Tibial nerve (tissue), 4 donors: ENCODE results near the gene COL4A2. TPM values are rescaled to one million over a fixed set of nuclear protein-coding genes. Genes with fewer than 3 reads are reported as not detected.

Experiments used
- DNase-seq, 2 donors: peaks; one replicate each; pipeline ENCODE4 v3.0.0-alpha.2; 2019; ENCODE audit warnings: low spot score in 2 of 2
- H3K27ac ChIP-seq, 4 donors: fragments of 200-600 bp; sonication (generic) in 3 of 4; one replicate each; pipeline ENCODE4 v1.5.1; 2017 to 2019; ENCODE audit warnings: mild to moderate bottlenecking in 1 of 4
- H3K27me3 ChIP-seq, 2 donors: fragments of 200-600 bp; sonication (generic) in 1 of 2; one replicate each; pipeline versions ENCODE4 v1.5.1 to v1.6.0; 2017 to 2019
- H3K36me3 ChIP-seq, 3 donors: fragments of 200-600 bp; sonication (generic); one replicate each; pipeline ENCODE4 v1.5.1; 2018 to 2019
- H3K4me1 ChIP-seq, 4 donors: fragments of 200-600 bp; sonication (generic) in 3 of 4; one replicate each; pipeline ENCODE4 v1.5.1; 2017 to 2019
- H3K4me3 ChIP-seq, 4 donors: fragments of 200-600 bp; sonication (generic) in 3 of 4; one replicate each; pipeline ENCODE4 v1.5.1; 2017 to 2019; ENCODE audit warnings: mild to moderate bottlenecking in 1 of 4, moderate library complexity in 1 of 4
- H3K9me3 ChIP-seq, 4 donors: fragments of 200-600 bp; sonication (generic) in 3 of 4; one replicate each; pipeline ENCODE4 v1.5.1; 2017 to 2019
- CTCF ChIP-seq, 5 experiments: fragments of 200-600 bp in 3 of 5; fragments of 450-650 bp in 2 of 5; sonication (generic) in 3 of 5; IDR thresholded peaks; one replicate each; pipeline ENCODE4 v1.5.1; 2016 to 2019; ENCODE audit warnings: antibody characterized with exemption in 5 of 5, mild to moderate bottlenecking in 3 of 5, moderate library complexity in 2 of 5
- EP300 ChIP-seq, 2 donors: sonication (generic); formaldehyde crosslinking; IDR thresholded peaks; one replicate each; pipeline ENCODE4 v1.6.1; 2017; ENCODE audit warnings: antibody characterized with exemption in 2 of 2, mild to moderate bottlenecking in 1 of 2
- POLR2A ChIP-seq, 2 donors: fragments of 450-650 bp; IDR thresholded peaks; one replicate each; pipeline ENCODE4 v1.6.1; 2017; ENCODE audit warnings: antibody characterized with exemption in 2 of 2, mild to moderate bottlenecking in 2 of 2, moderate library complexity in 2 of 2
- WGBS, 2 donors: methylation state at CpG; one replicate each; pipeline ENCODE4 v1.1.5; 2018; 5-methylcytosine and 5-hydroxymethylcytosine counted together
- total RNA-seq, 4 donors: library from RNA; depleted of rRNA; stranded (reverse); fragments of >200 nt; gene quantifications; one replicate each; pipeline ENCODE4 v1.1.0, GENCODE V29; 2016

COL4A2 gene
- total RNA-seq, 4 donors from 2014 or later: 576 to 821 (median 658) TPM

DNA sequence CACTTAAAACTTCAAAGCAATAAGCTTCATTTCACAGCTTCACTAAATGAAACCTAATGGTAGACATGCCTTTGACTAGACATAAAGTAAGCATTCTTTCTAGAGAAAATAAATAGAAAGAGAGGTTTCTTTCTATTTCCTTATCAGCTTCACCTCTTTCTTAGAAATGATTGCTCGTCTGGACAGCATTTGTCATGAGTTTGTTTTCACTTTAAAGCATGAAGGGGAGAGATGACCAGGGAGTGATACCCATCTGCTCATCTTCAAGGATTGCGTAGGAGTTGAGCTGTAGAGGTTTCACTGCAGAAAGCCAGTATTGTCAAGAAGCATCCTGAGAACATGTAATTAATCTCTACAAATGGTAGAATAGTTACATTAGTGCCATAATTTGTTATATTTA, 61.3 kb downstream of the COL4A2 start:
- Histone ChIP-seq H3K9me3 (no peaks in the 10 kb centered on the region), H3K27ac (peak overlapping the region in 1 of 4 donors; percentile 27), H3K36me3 (peaks cover 0 to 7% (median 0%) of the 10 kb centered on the region in 3 donors), H3K4me1 (peaks cover 0 to 65% (median 23%) of the 10 kb centered on the region in 4 donors), H3K27me3 (no peaks in the 10 kb centered on the region), H3K4me3 (no peak overlapping the region)
- no peak for DNase-seq
- 86 to 87% methylated on average over 2 of the region's 2 CpGs for WGBS, 2 donors
- TF ChIP-seq POLR2A (IDR thresholded peaks at IDR 0.05): no peak
- no peak for TF ChIP-seq CTCF (IDR thresholded peaks at IDR 0.05)
- no peak for TF ChIP-seq EP300 (IDR thresholded peaks at IDR 0.05)

DNA sequence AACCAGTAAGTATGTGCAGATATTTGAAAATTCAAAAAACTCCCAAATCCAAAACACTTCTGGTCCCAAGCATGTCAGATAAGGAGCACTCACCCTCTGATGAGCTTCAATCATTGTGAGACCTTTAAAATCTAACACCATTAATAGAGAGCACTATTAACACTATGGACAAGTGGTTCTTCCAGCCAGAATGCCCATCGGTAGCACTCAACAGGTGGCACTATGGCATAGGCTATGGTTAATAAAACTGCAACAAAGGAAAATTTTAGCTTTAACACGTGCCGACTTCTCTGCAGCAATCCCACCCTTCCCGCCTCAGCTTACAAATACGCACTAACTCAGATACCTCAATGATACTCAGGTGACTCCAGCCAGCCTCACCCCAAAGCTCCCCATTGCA, 62.3 kb downstream of the COL4A2 start:
- DNase-seq: no peak
- Histone ChIP-seq H3K4me1 (peaks cover 0 to 72% (median 25%) of the 10 kb centered on the region in 4 donors), H3K36me3 (peaks cover 0 to 3% (median 0%) of the 10 kb centered on the region in 3 donors), H3K27ac (no peak overlapping the region), H3K4me3 (no peak overlapping the region), H3K9me3 (no peaks in the 10 kb centered on the region), H3K27me3 (no peaks in the 10 kb centered on the region)
- 94 to 99% methylated on average over 5 of the region's 5 CpGs for WGBS, 2 donors
- no peak for TF ChIP-seq EP300 (IDR thresholded peaks at IDR 0.05)
- no peak for TF ChIP-seq CTCF (IDR thresholded peaks at IDR 0.05)
- no peak for TF ChIP-seq POLR2A (IDR thresholded peaks at IDR 0.05)

DNA sequence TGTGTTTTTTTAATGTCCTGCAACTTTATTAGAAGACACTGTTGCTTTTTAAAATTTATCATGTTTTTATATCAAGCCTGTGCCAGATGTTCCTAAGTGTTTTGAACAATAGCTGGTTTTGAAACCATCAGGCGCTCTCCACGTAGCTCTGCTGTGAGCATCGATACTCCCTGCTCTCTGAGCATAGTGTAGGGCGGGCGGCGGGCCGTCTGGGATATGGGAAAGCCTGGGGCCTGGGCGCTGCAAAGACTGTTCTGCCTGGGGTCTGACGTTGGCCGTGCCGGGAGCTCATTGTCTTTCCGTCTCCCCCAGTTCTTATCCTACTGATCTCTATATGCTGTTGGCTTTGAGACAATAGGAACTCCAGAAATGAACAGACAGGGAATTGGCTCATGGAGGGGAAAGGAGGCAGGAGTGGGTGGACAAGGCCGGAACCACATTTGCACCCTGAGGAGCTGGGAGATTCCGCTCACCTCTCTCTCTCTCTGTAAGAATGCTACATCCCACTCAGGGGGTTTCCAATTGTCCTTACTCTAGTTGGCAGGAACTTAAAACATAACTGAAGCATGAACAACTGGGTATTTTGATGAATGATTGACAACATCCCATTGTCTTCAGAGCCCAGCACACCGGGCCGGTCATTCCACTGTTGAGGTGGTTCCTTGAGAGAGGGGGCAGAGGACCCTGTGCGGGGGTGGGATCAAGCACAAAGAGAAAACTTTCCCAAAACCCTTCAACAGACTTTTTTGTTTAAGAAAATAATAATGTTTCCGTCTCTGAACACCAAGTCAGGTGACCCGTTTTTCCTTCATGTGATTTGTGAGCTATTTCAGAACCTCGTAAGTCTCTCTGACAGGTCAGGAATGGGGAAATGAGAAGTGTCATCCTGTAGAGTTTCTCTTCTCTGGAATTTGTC, 64.7 kb downstream of the COL4A2 start:
- WGBS, 2 donors: 38 to 42% methylated on average over 20 of the region's 20 CpGs
- peaks cover 0 to 77% (median 29%) of the 10 kb centered on the region in 4 donors for H3K4me1 ChIP-seq
- no peaks in the 10 kb centered on the region for H3K36me3 ChIP-seq
- H3K4me3 ChIP-seq: no peak overlapping the region
- H3K27me3 ChIP-seq: no peaks in the 10 kb centered on the region
- H3K9me3 ChIP-seq: no peaks in the 10 kb centered on the region
- peak overlapping the region in 3 of 4 donors; percentile 7 to 71 (median 63) for H3K27ac ChIP-seq
- DNase-seq: no peak
- TF ChIP-seq EP300 (IDR thresholded peaks at IDR 0.05): peak in 1 of 2 donors; percentile 14
- no peak for TF ChIP-seq POLR2A (IDR thresholded peaks at IDR 0.05)
- no peak for TF ChIP-seq CTCF (IDR thresholded peaks at IDR 0.05)

- Histone ChIP-seq H3K9me3 (no peaks in the 10 kb centered on the region), H3K27ac (peak overlapping the region in 2 of 4 donors; percentile 27 to 63), H3K27me3 (no peaks in the 10 kb centered on the region), H3K4me1 (peaks cover 0 to 77% (median 33%) of the 10 kb centered on the region in 4 donors), H3K4me3 (no peak overlapping the region), H3K36me3 (no peaks in the 10 kb centered on the region)
- no peak for DNase-seq
- TF ChIP-seq CTCF (IDR thresholded peaks at IDR 0.05): no peak
- no peak for TF ChIP-seq EP300 (IDR thresholded peaks at IDR 0.05)
- no peak for TF ChIP-seq POLR2A (IDR thresholded peaks at IDR 0.05)
Observed at GRCh38 chr13:110372676-110373075, 65.6 kb downstream of the COL4A2 start.

- WGBS, 2 donors: 73 to 77% methylated on average over 9 of the region's 9 CpGs
Observed at GRCh38 chr13:110373617-110374016, 66.5 kb downstream of the COL4A2 start.

More at GRCh38 chr13:110373617-110374016, 66.5 kb downstream of the COL4A2 start:
- H3K4me3 ChIP-seq: no peak overlapping the region
- TF ChIP-seq POLR2A (IDR thresholded peaks at IDR 0.05): no peak
- no peak for TF ChIP-seq EP300 (IDR thresholded peaks at IDR 0.05)
- TF ChIP-seq CTCF (IDR thresholded peaks at IDR 0.05): no peak
- peaks cover 0 to 79% (median 38%) of the 10 kb centered on the region in 4 donors for H3K4me1 ChIP-seq
- no peaks in the 10 kb centered on the region for H3K9me3 ChIP-seq
- H3K36me3 ChIP-seq: no peaks in the 10 kb centered on the region
- no peak for DNase-seq
- no peaks in the 10 kb centered on the region for H3K27me3 ChIP-seq
- no peak overlapping the region for H3K27ac ChIP-seq
